HG02763 (cell line): ENCODE data around the gene SORBS2.

Source experiments
- ATAC-seq: cut with Tn5 transposase; IDR thresholded peaks from one replicate; pipeline ENCODE4 v1.9.1; 2021; ENCODE audit warnings: mild to moderate bottlenecking, moderate library complexity; ENCODE audit not compliant: unreplicated experiment

The SORBS2 gene

GRCh38 chr4:185836241-185837084 lies 24.5 kb upstream of the SORBS2 start:
- no peak for ATAC-seq

- no peak for ATAC-seq
Observed at GRCh38 chr4:185835814-185836213, 23.8 kb upstream of the SORBS2 start.

DNA sequence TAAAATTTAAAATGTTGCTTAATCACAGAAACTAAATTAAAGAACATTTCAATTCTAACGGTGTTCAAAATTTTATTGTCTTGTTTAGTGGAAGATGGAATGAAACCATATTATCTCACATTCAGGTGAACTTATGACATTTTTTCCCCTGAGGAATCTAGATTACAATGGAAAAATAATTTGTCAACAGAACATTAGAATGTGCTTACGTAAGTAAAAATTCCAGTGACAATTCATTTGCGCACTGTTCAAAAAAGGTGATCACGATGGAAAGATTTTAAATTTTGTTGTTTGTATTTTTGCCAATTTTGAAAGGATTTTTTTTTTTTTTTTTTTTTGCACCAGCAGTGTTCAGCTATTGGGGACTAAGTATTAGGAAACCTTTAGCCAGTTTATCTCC lies 23.3 kb upstream of the SORBS2 start:
- ATAC-seq, result no peak

DNA sequence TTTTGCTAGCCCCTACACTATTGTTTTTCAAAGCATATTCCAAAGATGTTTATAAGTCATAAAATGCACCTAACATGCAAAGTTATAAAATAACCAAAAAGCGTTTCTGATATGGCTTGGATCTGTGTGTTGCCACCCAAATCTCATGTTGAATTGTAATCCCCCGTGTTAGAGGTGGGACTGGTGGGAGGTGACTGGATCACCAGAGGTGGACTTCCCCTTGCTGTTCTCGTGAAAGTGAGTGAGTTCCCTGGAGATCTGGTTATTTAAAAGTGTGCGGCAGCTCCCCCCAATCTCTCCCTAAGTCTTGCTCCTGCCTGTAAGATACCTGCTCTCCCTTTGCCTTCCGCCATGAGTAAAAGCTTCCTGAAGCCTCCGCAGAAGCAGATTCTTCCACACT lies 22.8 kb upstream of the SORBS2 start:
- no peak for ATAC-seq

- ATAC-seq, result no peak
Observed at GRCh38 chr4:185834088-185834487, 22.1 kb upstream of the SORBS2 start.

DNA sequence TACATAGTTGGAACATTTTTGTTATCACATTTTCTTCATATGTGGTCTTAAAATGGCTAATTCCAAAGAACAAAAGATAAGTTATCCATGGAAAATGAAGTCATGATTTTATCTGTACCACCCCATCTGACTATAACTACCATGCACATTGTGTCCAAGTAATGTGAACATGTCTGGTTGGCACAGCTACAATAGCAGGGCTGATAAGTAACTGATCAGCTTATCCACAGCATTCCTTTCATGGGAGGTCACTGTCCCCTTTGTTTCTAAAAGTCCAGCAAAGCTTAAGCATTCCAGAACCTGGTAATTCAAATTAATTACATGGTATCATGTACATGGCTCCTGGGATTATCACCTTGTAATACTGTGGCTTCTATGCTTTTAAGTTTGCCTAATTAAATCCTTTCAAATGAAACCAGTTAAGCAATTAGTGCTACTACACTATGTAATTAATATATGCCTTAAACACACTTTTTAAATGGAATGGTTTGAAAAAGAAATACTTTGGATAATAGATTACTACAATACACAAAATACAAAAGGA lies 21.1 kb upstream of the SORBS2 start:
- ATAC-seq, result no peak

DNA sequence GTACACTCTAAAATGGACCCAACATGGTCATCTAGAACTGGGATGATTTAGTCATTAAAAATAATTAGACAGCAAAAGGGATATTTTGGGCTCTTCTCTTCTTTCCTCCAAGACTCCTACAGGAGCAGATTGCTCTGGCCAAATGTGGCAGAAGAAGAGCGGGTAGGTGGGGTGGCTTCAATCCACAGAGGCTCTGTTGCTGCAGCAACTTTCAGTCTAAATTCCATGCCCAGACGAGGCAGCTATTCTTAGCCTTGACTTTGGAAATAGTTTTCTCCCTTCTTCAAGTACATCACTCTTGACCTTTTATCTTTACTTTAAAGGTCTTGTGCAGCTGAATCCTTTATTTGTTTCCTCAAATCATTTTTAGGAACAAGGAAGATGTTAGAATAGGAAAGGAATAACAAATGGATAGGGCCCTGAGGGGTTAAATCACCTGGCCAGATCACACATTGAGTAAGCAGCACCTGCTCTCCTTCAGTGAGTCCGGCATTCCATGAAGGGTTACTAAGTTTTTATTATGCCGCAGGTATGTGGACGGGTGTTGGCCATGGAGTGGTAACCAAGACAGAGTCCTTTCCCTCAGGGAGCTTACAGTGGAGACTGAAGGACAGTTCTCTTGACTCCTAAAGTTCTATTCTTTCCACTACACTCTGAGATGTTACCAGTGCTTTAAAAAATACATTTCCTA lies 19.3 kb upstream of the SORBS2 start:
- ATAC-seq, result no peak

DNA sequence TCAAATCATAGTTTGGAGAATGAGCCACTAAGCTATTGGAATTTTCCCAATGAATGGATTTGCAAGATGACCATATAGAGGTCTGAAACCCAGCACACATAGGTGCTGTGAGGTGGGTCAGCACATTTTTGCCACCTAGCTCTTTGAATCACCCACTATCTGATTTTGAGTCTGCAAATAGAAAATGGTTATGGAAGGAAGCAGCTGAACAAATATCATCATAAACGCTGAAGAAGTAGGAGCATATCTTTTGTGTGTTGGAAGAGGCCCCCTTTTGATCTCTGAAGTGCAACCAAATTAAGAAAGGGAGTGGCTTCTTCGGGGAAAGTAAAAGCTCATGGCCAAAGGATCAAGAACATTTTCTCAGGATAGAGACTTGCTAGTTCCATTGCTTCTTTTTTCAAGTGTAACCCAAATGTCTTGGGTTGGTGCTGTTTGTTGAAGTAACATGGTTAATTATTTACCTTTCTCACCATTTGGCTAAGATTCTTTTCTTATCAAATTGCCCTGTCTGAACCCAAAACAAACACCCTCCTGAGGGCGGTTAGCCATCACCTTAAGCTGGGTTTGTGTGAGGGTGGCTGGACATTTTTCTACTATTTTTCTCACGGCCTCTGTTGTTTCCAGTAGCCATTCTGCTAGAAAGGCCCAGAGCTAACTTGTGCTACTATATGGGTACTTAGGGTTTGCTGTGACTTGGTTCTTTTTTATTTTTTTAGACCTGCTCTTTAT lies 18.4 kb upstream of the SORBS2 start:
- ATAC-seq, result no peak

DNA sequence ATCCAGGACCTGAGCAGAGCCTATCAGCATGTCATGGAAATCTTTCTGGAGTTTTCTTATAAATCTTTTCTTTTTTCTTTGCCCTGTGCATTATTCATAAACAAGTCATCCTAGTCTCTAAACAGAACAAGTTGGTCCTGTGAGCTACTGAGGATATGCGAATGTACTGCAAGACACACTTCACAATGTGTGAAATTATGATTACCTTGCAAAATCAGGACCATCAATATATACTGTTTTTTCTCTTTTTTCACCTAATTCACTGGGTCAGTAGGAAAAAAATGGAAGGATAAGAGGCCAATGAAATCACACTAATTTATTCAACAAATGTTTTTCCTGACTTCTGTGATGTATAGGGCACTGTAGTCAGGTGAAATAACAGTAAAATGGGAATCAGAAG lies 14.4 kb upstream of the SORBS2 start:
- no peak for ATAC-seq

- ATAC-seq, result no peak
Observed at GRCh38 chr4:185825737-185826136, 13.7 kb upstream of the SORBS2 start.

DNA sequence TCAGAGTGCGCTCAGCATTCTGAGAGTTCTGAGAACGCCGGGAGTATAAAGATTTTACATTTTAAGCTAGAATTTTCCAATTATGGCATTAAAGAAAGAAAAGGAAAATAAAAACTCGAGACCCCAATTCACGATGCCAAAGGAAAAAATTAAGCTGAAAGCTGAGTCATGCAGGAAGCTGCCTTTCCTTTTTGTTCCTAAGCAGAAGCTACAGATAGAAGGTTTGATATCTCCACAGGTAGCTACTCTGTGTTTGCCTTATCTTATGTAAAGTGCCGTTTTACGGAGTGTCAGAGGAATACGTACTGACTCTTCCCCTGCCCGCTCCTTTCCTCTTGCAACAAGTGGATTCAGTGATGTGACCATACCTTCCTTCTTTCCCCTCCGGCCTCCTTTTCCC lies 10.8 kb upstream of the SORBS2 start:
- no peak for ATAC-seq

DNA sequence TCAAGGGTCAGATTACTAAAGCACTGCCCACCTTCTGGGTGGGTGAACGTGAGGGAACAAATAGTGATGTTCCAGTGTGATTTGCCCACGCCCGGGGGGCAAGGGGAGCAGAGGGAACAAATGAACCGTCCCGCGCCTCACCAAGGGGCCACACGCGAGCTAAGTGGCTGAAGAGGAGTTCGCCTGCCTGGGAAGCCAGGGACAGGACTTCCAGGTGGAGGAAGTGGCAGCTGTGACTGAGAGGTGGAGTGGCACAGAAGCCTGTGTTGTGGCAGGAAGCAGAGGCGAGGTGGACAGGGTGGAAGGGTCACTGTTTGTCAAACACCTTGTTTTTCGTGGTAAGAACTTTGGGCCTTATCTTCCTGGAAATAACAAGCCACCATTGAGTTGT lies 9.0 kb upstream of the SORBS2 start:
- no peak for ATAC-seq

DNA sequence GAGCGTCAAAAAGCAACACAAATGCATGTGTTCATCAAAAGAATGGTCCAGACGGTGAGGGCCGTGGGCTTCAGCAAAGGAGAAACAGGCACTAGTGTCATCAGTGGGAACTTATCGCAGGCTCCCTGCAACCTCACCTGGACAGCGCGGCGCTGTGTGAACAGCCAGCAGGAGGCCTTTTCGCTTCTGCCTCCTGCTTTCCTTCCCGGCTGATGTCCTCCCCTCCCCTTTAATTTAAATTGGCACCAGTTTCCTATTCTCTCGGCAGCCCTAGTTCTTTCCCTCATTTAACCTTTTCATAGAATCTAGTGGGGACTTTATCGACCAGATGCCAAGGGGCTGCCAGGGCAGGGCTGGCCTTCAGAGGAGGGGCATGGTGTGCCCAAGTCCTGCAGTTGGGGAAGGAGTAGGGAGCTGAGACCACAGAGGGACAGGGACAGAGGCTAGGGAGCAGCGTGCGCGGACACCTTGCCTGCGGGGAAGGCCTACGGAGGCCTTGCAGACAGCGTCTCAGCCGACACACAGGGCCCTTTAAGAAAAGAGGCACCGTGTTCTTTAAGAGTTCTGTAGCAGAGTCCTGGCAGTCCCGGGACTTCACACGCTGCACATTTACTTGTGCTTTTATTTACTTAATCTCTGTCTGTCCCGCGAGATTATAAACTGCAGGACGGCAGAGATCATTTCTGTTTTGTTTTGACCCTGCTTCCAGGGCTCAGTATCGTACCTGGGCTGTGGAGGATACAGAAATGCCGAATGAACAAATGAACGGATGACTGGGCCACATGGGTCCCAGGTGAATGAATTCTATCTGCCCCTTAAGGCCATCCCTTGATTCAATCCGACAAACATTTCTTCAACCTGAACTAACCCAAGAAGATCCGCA lies 8.4 kb upstream of the SORBS2 start:
- no peak for ATAC-seq

- no peak for ATAC-seq
Observed at GRCh38 chr4:185819144-185819543, 7.2 kb upstream of the SORBS2 start.

DNA sequence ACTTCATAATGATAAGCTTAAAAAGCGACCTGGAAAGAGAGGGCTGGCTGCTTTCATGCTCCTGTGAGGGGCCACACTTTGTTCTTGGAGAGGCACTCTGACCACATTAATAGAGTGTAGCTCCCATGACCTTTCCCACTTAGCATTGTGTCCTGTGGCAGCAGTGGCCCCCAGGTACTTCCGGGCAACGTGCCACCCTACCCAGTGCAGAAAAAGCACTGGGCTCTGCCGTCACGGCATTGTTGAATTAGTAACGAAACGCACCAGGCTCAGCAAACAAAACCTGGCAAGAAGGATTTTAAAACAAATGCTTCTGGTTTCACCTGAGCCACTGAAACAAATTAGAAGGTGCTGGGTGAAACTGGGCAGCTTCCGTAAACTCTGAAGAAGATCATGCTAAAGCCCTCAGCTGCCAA lies 5.4 kb upstream of the SORBS2 start:
- no peak for ATAC-seq

DNA sequence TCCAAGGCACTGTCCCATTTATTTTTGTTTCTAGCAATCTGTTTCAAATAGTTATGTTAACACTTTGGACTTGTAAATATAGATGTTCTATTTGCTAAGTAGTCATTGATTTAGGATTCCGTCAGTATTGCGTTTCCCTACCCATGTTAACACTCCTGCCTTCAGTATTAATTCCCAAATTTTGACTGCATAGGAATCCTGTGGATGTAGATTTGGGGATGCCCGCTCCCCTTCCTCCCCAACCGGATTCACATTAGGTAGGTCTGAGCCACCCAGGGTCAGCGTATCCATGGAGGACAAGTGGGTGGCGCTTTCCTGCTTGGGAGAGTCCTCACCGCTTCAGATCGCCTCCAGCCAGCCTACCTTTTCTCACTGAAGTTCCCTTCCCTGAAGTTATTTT lies 1.1 kb upstream of the SORBS2 start:
- ATAC-seq, result no peak

GRCh38 chr4:185810746-185811508 lies 1.1 kb downstream of the SORBS2 start:
- no peak for ATAC-seq

GRCh38 chr4:185809533-185810071 lies 2.4 kb downstream of the SORBS2 start:
- ATAC-seq, result no peak

DNA sequence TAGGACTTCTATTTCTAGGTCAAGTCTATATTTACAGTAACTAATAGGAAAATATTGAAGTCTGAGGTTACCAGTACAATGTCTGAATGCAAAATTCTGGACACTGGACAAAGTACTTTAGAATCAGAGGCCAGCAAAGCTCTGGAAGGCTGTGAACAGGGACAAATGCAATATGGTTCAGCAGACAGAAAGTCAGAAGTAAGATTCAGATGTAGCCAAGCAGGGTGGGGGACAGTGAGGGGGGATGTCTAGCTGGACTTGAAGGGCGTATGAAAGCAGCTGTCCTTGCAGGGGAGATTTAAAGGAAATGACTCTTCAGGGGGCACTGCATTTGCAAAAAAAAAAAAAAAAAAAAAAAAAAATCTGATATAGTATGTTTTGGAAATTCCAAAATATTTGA lies 2.9 kb downstream of the SORBS2 start:
- no peak for ATAC-seq

DNA sequence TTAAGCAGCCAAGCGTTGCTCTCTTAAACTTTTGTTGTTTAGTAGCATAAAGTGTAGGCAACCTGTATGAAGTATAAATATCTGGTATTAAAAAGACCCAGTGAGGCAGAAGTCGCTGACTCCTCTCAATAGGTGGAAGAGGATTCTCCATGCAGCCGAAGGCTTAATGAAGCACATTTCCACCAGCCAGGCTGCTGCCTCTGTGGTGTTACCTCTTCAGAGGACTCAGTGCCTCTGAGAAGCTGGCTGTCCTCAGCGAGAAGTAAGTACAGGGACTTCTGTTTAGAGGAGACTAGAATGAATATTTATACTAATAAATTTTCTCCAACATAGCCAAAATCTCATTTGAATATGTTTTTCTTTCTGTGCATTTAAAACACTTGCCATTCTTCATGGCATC lies 6.0 kb downstream of the SORBS2 start:
- no peak for ATAC-seq
